Measurements from ENCODE around the gene XNDC1N. TPM values are rescaled to one million over a fixed set of nuclear protein-coding genes. Genes with fewer than 3 reads are reported as not detected.

Gene XNDC1N
- total and polyA plus RNA-seq, 2 of the 4 experiments (the other 2 are of a cell fraction) = 2.5 to 8.8 TPM

GRCh38 chr11:71937826-71938225 lies 9.4 kb upstream of the XNDC1N start:
- peaks cover 1% of the 10 kb centered on the region; the same call in 1 of the 2 replicates for H3K9me1 ChIP-seq (ENCODE audit: insufficient read depth, low read length)
- no peak overlapping the region for H4K91ac ChIP-seq (ENCODE audit: insufficient read depth, low read depth, low read length)
- no peak overlapping the region for H3K9ac ChIP-seq (ENCODE audit: low read depth, low read length)
- H3K56ac ChIP-seq (ENCODE audit: extremely low read depth, insufficient read depth, low read length) = no peak overlapping the region
- no peak overlapping the region for H2AK9ac ChIP-seq (replicated peaks; ENCODE audit: low read depth, low read length, poor library complexity)
- BruUV-seq (replicated peaks) = no TSS peak
- ChIA-PET CTCF (interaction anchor here (0.9 kb wide), 1 partner anchor 9 kb away, joined by 3 read pairs; the partner anchor contains the start of genes RNF121 and XNDC1N), POLR2A (ENCODE audit: unreplicated experiment) (no interaction called here)
- no CpG with 5 or more reads among the region's 1 CpG for WGBS, 2 experiments (ENCODE audit: extremely low coverage in 2 of 2, insufficient read length in 1 of 2)
- no peak overlapping the region for H2BK20ac ChIP-seq (ENCODE audit: low read depth, low read length)
- DNase-seq (no peak), ATAC-seq (ENCODE audit: low read depth) (no peak)
- H3K4me3 ChIP-seq (ENCODE audit: insufficient read depth, low read depth, low read length) = no peak overlapping the region
- dilution Hi-C loops (cut with HindIII; ENCODE audit: low sequenced_read_pairs, unreplicated experiment) (no loop called here), in situ Hi-C loops (cut with MboI; ENCODE audit: low sequenced_read_pairs) (no loop called here), intact Hi-C loops (cut with micrococcal nuclease) (no loop called here)
- no peak overlapping the region for H3K14ac ChIP-seq (replicated peaks; ENCODE audit: low read depth, low read length)
- no peak overlapping the region for H3K4ac ChIP-seq (ENCODE audit: low read depth, low read length)
- H3K27ac ChIP-seq (ENCODE audit: insufficient read depth, low read length) = no peak overlapping the region
- no peak overlapping the region for H4K5ac ChIP-seq (ENCODE audit: low read depth, low read length)
- H4K8ac ChIP-seq (ENCODE audit: low read depth in 2 of 2, low read length in 2 of 2) = no peak overlapping the region
- H2AFZ ChIP-seq (replicated peaks; ENCODE audit: low read length, poor library complexity) = no peak overlapping the region
- H3K79me1 ChIP-seq (ENCODE audit: low read depth in 1 of 2, low read length in 2 of 2) = peaks cover 31 to 67% of the 10 kb centered on the region in 2 experiments
- no peak overlapping the region for H2BK15ac ChIP-seq (ENCODE audit: low read depth, low read length)
- no peaks in the 10 kb centered on the region; the same call in 1 of the 2 replicates for H3K36me3 ChIP-seq (ENCODE audit: control insufficient read depth, insufficient read depth, low read length)
- peaks cover 2% of the 10 kb centered on the region for H3K4me1 ChIP-seq (ENCODE audit: control insufficient read depth, insufficient read depth, low read length)
- TF ChIP-seq MXI1 (IDR thresholded peaks at IDR 0.05; ENCODE audit: borderline replicate concordance, low read depth, low read length) (no peak), SMC3 (IDR thresholded peaks at IDR 0.05; ENCODE audit: low read depth, low read length) (no peak), BHLHE40 (IDR thresholded peaks at IDR 0.05; ENCODE audit: low read depth, low read length) (no peak), NFE2L2 (IDR thresholded peaks at IDR 0.05; ENCODE audit: low read depth, low read length) (no peak), MAFK (IDR thresholded peaks at IDR 0.05; ENCODE audit: low read depth, low read length) (no peak), CEBPB (IDR thresholded peaks at IDR 0.05; ENCODE audit: low read depth, low read length) (no peak), FOS (IDR thresholded peaks at IDR 0.05; ENCODE audit: low read depth, low read length) (no peak), USF2 (IDR thresholded peaks at IDR 0.05; ENCODE audit: low read depth, low read length) (no peak), RAD21 (IDR thresholded peaks at IDR 0.05; ENCODE audit: low read length) (no peak), RCOR1 (IDR thresholded peaks at IDR 0.05; ENCODE audit: insufficient replicate concordance, low read length) (no peak), MAZ (IDR thresholded peaks at IDR 0.05; ENCODE audit: borderline replicate concordance, low read depth, low read length) (no peak), CHD1 (IDR thresholded peaks at IDR 0.05; ENCODE audit: low read depth, low read length) (no peak), RFX5 (IDR thresholded peaks at IDR 0.05; ENCODE audit: low read depth, low read length) (no peak), POLR2A (IDR thresholded peaks at IDR 0.05; ENCODE audit: low read depth, low read length) (no peak), ELK1 (IDR thresholded peaks at IDR 0.05; ENCODE audit: borderline replicate concordance, low read depth, low read length) (no peak), CTCF (conservative IDR thresholded peaks at IDR 0.05; ENCODE audit: low read depth, low read length) (no peak)
- H3K9me3 ChIP-seq (ENCODE audit: control insufficient read depth, insufficient read depth, low read length) = no peaks in the 10 kb centered on the region
- H2AK5ac ChIP-seq (ENCODE audit: low read depth, low read length) = no peak overlapping the region
- H3K4me2 ChIP-seq (ENCODE audit: low read depth, low read length) = no peak overlapping the region
- H3K18ac ChIP-seq (ENCODE audit: low read depth, low read length) = no peak overlapping the region
- H2BK5ac ChIP-seq (ENCODE audit: low read depth, low read length, poor library complexity, severe bottlenecking) = no peak overlapping the region
- H3K23ac ChIP-seq (ENCODE audit: low read depth, low read length) = no peak overlapping the region
- no peak overlapping the region for H2BK120ac ChIP-seq (ENCODE audit: low read depth, low read length)
- no peaks in the 10 kb centered on the region for H3K27me3 ChIP-seq (ENCODE audit: control insufficient read depth, insufficient read depth, low read length)
- peaks cover 43% of the 10 kb centered on the region; the same call in 1 of the 2 replicates for H4K20me1 ChIP-seq (ENCODE audit: insufficient read depth, low read length)

All from IMR-90 (cell line).